Measurements from ENCODE around the gene RFLNA.

GRCh38 chr12:124273630-124274029 lies 21.3 kb upstream of the RFLNA start:
- TF ChIP-seq CTCF (IDR thresholded peaks at IDR 0.05), result no peak
- no peak for TF ChIP-seq EP300 (IDR thresholded peaks at IDR 0.05)
- no peak for TF ChIP-seq POLR2A (IDR thresholded peaks at IDR 0.05)
- TF ChIP-seq POLR2AphosphoS5 (IDR thresholded peaks at IDR 0.05), result no peak
